GM19238 (cell line): Measurements from ENCODE around the gene KLK13.

ENCODE experiments used
- DNase-seq: peaks from one replicate; pipeline ENCODE4 v3.0.0; 2011; ENCODE audit warnings: low spot score; ENCODE audit not compliant: insufficient read length

The KLK13 gene

GRCh38 chr19:51091895-51092873 lies 27.3 kb upstream of the KLK13 start:
- DNase-seq = no peak

DNA sequence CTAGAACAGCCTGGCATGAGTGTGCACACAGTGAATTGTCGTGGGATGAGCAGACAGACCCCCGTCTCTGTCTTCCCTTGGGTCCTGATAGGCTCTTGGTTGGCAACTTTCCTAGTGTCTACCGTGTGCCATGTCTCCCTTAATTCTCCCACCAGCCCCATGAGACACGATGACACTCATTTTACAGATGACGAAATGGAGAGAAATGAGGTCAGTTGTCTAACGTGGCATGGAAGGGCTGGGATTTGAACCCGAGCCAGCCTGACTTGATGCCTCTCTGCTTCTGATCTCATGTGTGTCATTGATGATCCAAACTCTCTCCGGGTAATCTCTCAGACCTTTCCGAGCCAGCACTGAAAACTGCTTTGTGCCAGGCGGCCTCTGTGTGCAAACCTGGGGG lies 26.2 kb upstream of the KLK13 start:
- DNase-seq = no peak

DNA sequence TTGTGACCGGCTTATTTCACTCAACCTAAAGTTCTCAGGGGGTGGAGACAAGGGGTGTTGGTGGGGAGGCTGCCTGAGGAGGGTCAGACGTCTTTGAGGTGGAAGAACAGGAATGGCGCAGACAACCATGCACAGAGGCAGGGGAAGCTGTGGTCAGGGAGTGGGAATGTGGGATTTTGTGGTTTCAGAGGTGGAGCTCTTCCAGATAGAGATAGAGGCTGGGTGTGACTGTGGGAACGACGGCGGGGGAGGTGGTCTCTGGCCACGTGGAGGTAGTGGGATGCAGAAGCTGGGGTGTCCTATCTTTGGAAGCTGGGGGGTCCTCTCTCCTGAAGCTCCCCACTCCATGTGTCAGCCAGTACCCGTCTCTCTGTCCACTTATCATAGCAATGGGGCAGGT lies 25.6 kb upstream of the KLK13 start:
- no peak for DNase-seq

GRCh38 chr19:51089786-51090185 lies 24.9 kb upstream of the KLK13 start:
- DNase-seq = no peak

DNA sequence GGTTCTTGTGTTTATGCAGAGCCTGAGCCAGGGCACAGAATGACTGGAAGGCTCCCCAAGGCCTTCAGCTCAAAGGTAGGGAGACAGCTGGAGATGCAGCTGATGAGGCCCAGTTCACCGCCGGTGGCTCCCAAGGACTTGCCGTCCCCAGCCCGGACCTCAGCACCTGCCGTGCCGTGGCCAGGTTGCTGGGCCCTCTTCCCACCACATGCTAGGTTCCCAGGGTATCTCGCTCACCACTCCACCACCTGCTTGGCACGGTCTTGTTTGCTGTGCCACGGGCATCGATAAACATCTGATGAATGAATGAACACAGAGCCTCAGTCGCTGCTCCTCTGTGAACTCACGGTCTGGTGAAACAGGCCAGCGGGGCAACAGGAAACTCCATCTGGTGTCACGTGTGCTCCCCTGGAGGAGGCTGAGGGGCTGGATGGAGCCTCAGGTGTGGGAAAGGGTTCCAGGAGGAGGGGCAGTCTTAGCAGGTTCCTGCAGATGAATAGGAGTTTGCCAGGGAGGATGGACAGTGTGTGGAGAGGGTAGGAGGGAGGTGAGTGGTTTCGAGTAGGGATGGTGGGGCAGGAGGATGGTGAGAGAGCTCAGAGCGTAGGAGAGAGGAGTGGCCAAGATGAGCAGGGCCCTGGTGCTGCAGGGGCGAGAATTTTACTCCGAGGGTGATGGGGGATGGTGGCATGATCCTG lies 21.4 kb upstream of the KLK13 start:
- no peak for DNase-seq

GRCh38 chr19:51084505-51084904 lies 19.6 kb upstream of the KLK13 start:
- no peak for DNase-seq

- DNase-seq = no peak
These were observed 18.9 kb upstream of the KLK13 start for GRCh38 chr19:51083783-51084182.

DNA sequence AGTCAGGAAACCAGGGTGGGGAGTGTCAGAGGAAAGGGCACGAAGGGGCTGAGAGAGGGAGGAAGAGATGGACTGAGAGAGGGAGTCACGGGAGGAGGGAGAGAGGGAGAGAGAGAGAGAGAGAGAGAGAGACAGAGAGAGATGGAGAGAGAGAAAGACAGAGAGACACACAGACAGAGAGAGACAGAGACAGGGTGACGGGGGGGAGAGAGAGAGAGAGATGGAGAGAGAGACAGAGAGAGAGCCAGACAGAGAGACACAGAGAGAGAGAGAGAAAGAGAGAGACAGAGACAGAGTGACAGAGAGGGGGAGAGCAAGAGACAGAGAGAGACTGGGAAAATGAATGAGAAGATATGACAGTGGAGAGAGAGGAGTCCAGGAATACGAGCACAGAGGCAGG lies 18.3 kb upstream of the KLK13 start:
- no peak for DNase-seq

DNA sequence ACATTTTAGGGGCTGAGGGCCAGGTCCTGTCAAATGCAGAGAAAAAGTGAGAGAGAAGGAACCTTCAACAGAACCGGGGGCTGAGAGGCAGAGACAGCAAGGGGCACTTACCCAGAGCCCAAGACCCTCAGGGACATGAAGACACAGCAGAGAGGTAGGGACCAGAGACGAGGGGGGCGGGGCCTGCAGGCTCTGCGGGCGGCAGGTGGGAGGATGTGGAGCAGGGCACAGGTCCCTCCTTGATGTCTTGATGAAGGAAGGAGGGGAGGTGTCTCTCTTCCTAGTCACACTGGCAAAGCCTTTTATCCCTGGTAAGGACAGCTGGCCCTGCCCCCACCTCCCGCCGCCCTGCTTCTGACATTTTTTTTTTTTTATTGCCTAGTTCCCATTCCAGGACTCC lies 17.7 kb upstream of the KLK13 start, which contains the start of gene KLK14:
KLK14 (minus strand) TSS at position 277 of the 400 bp plus-strand sequence; CDS start at position 4, 273 bp downstream.
- DNase-seq = no peak

DNA sequence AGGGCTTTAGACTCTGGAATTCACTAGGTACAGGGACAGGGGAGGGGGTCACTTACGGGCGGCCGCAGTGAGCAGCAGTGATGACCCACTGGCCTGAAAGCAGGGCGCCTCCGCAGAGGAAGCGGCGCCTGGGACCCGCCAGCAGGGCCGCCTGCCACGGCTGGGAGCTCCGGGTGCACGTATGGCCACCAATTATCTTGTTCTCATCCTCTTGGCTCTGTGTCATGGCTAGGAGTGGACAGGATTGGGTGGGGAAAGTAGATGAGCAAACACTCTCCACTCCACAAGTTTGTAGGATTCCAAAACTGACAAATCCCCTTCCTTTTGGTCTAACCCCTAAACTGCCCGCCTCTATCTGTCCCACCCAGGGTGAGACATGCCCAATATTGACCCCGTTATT lies 16.6 kb upstream of the KLK13 start:
- no peak for DNase-seq

DNA sequence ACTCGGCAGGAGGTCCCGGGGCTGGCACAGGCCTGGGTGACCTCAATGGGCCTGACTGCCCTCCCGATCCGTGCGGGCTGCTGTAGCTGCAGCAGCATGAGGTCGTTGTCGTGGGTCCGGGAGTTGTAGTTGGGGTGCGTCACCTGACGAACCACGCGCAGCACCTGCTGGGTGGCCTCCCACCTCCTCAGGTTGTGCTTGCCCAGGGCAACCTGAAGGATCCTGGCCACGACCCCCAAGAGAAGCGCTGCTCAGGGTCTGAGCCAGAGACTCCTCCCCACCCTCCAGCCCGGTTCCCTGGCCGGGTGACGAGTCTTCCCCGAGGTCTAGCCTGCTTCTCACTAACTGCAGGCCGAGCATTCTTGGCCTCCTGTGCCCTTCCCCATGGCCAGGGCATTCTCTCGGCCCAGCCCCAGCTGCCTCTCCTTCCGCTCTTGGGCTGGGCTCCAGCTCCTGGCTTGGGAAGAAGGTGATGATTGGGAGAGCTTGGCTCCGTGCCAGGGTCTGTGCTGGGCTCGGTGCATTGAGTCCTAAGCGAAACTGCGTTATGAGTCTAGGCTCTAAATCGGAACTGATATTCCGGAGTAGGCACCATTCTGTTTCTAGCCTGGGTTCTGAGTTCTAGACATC lies 14.7 kb upstream of the KLK13 start:
- DNase-seq = no peak

DNA sequence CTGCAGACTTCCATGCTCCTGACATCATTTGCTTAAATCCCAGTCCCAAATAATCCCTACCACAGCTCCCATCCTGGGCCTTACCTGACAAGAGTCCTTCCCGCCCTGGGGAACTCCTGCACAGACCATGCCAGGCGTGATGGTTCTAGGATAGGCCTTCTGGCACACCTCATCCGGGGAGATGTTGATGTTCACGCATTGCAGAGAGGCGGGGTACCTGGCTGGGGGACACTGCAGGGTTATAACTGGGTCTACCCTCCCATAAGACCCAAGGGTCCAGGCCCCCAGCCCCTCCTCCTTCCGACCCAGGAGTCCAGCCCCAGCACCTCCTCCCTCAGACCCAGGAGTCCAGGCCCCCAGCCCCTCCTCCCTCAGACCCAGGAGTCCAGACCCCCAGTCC lies 13.8 kb upstream of the KLK13 start:
- no peak for DNase-seq

DNA sequence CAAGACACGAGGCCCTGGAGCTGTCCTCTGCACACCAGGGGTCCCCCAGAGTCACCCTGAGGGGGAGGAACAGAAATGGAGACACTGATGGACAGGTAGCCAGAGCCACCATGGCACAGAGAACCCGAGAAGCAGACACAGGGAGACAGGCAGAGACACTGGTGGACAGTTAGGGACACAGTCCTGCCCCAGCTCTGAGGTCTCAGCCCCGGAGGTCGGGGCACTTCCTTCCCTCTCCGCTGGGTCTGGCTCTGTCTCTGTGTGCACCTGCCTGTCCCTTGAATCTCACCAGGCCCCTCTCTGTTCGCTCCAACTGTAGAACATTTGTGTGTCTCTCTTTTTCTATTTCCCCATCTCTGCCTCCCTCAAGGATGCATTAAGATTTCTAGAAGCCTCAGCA lies 13.2 kb upstream of the KLK13 start:
- DNase-seq = no peak

DNA sequence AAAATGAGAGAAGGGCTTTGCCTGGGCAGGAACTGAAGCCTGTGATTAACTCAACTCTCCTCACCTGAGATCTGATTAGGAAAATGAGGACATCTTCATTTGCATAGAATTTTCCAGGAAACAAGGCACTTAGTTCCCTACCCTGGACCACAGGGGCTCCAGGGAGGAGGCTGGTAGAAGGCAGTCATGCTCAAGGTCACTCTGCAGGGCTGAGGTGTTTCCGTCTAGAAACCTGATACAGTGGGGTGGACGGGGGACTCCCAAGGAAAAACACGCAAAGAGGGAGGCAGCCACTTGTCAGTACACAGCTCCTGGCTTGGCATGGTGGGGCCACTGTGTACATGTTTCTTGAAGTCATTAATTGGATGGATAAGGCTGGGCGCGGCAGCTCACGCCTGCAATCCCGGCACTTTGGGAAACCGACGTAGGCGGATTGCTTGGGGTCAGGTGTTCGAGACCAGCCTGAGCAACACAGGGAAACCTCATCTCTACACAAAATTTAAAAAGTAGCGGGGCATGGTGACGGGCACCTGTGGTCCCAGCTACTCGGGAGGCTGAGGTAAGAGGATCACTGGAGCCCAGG lies 11.8 kb upstream of the KLK13 start:
- DNase-seq = no peak

- no peak for DNase-seq
These were observed 11.1 kb upstream of the KLK13 start for GRCh38 chr19:51075998-51076397.

DNA sequence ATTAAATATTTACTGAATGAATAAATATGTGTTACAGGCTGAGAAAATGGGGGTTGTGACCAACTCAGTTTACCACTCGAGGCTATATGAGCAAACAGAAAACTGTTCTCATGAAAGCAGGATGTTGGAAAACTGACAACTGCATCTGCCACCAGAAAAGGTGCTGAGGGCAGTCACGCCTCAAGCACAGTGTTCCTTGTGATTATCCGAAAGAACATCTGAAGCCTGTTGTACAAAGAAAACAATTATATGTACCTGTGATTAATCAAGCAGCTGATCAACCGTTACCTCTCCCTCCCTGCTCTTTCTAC lies 6.2 kb upstream of the KLK13 start:
- DNase-seq = no peak

DNA sequence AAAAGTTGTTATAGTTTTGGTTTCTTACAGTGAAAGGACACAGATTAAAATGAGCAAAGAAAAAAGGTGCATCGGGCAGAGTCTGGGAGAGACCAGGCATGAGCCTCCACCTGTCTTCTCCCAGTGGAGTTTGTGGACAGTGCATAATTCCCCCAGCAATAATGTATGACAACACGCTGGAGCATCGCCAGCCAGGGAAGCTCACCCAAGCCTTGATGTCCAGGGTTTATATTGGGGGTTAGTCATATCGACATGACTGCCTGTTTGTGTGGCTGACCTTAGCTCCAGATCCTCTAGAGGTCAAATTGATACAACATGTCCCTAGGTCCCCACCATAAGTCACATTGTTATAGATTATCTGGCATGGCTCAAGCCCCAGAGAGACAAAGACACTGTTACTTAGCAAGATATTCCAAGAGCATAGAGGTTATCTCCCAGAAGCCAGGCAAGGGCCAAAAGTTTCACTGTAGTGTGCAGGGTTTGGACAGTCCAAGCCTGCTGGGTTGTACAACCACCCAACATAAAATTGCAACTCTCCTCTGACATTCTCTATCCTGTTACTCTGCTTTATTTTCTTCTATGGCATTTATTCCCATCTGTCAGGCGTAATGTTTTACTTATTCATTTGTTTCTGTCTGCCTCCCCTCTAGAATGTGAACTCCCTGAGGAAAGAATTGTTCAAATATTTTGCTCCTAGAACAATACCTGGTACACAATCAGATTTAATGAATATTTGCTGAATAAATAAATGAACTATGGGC lies 5.6 kb upstream of the KLK13 start:
- DNase-seq = no peak

DNA sequence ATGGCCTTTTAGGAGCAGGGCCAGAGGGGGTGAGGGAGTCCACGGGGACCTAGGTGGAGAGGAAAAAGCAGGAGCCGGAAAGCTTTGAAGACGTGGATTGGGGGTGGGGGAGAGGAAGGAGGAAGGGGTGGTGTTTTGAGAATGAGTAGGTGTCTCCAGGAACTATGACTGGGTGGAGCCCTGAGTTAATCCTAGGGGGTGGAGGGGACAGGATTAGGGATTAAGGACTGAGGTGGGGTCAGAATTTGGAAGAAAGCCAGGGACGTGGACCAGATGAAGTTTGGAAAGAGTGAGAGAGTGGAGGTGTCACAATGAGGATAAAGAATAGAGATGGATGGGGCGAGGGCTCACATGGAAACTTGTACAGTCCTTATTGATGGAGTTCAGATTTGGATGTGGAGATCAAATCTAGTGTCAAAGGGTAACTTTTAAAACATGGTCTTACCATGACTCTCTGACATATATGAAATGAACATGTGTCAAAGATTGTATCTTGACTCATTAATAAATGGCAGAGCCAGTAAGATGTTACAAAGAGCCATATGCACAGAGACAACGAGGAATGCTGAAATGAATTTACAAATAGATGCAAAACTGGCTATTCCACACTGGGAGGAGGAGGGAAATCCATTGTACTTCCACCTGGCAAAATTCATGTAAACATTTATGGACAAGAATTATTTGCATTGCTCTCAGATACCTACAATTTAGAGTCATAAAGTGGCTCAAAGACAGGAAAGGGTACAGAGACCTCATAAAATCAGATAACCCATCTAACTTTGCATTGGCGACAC lies 1.7 kb upstream of the KLK13 start:
- no peak for DNase-seq

GRCh38 chr19:51065221-51065960 lies 499 bp upstream of the KLK13 start:
- DNase-seq = no peak

- DNase-seq = no peak
These were observed 1.2 kb downstream of the KLK13 start for GRCh38 chr19:51063664-51064063.
